Psoas muscle (tissue), 8 donors: ENCODE data around the gene OR2C1. TPM values are rescaled to one million over a fixed set of nuclear protein-coding genes. Genes with fewer than 3 reads are reported as not detected.

Source experiments
- ATAC-seq, 4 donors: fragments of 200-7000 bp; cut with Tn5 transposase; one replicate each; pipeline ENCODE4 v1.9.1; 2020; ENCODE audit warnings: moderate library complexity in 3 of 4, mild to moderate bottlenecking in 2 of 4
- DNase-seq, 2 donors: peaks; one replicate each; pipeline ENCODE4 v3.0.0-alpha.2; 2020
- H3K27ac ChIP-seq: fragments of 200-600 bp; one replicate; pipeline ENCODE4 v1.8.0; 2022
- H3K27me3 ChIP-seq, 3 donors: fragments of 200-600 bp in 1 of 3; one replicate each; pipeline versions ENCODE4 v1.6.1 to v1.8.0; 2013 to 2022; ENCODE audit warnings: low read length in 2 of 3, mild to moderate bottlenecking in 2 of 3, moderate library complexity in 1 of 3; ENCODE audit not compliant: insufficient read depth in 3 of 3
- H3K36me3 ChIP-seq, 2 donors: fragments of 200-600 bp in 1 of 2; one replicate each; pipeline versions ENCODE4 v1.6.1 to v1.8.0; 2013 to 2022; ENCODE audit warnings: low read depth in 1 of 2, mild to moderate bottlenecking in 1 of 2, moderate library complexity in 1 of 2; ENCODE audit not compliant: insufficient read depth in 1 of 2
- H3K4me1 ChIP-seq: fragments of 200-600 bp; one replicate; pipeline ENCODE4 v1.8.0; 2022
- H3K4me3 ChIP-seq: fragments of 200-600 bp; one replicate; pipeline ENCODE4 v1.8.0; 2022; ENCODE audit warnings: mild to moderate bottlenecking
- H3K9me3 ChIP-seq: fragments of 200-600 bp; one replicate; pipeline ENCODE4 v1.8.0; 2022
- WGBS, 3 donors: extraction: QIAGEN DNeasy Blood & Tissue Kit; methylation state at CpG; one replicate each; pipeline versions ENCODE4 v1.1.6 to v1.1.7; 2013; 5-methylcytosine and 5-hydroxymethylcytosine counted together
- intact Hi-C, 2 donors: fragments of 100-400 bp; cut with DNase I; formaldehyde crosslinking; loops; one replicate each; pipeline versions ENCODE4 v1.11.0 to v1.14.2; 2022
- polyA plus RNA-seq, 3 donors: library from polyadenylated mRNA; stranded (reverse); fragments of 200-250 nt; gene quantifications; one replicate each; pipeline ENCODE4 v1.2.3, GENCODE V29; 2013
- total RNA-seq, 4 donors: library from RNA; stranded (reverse); fragmentation: NEBNext Ultra II Directional in 2 of 4; extraction: Animal tissue kit (Norgen Biotek cat#: 25700) in 2 of 4; gene quantifications; one replicate each; pipeline versions ENCODE4 v1.2.1 to v1.2.4, GENCODE V29; 2021 to 2023
- TF ChIP-seq, protein P1 (sequence below): fragments of 200-600 bp; IDR thresholded peaks from one replicate; pipeline ENCODE4 v1.8.0; 2022; ENCODE audit warnings: antibody characterized with exemption
- donor health status: healthy with polysubstance abuse.
- donor health status: DM: no; HTN: no; CAD: no; lungs with moderate emphysema.
- donor health status: Bipolar disorder and iron deficiency.
- donor health status: healthy.
- donor health status: DM: yes; HTN: yes; CAD: no.
- donor health status: DM: no; HTN: no; CAD: no.
- donor health status: DM: no; HTN: no; CAD: no.
- donor health status: DM: yes; HTN: yes; CAD: no.

OR2C1 gene
- total and polyA plus RNA-seq, 7 donors, result not detected

DNA sequence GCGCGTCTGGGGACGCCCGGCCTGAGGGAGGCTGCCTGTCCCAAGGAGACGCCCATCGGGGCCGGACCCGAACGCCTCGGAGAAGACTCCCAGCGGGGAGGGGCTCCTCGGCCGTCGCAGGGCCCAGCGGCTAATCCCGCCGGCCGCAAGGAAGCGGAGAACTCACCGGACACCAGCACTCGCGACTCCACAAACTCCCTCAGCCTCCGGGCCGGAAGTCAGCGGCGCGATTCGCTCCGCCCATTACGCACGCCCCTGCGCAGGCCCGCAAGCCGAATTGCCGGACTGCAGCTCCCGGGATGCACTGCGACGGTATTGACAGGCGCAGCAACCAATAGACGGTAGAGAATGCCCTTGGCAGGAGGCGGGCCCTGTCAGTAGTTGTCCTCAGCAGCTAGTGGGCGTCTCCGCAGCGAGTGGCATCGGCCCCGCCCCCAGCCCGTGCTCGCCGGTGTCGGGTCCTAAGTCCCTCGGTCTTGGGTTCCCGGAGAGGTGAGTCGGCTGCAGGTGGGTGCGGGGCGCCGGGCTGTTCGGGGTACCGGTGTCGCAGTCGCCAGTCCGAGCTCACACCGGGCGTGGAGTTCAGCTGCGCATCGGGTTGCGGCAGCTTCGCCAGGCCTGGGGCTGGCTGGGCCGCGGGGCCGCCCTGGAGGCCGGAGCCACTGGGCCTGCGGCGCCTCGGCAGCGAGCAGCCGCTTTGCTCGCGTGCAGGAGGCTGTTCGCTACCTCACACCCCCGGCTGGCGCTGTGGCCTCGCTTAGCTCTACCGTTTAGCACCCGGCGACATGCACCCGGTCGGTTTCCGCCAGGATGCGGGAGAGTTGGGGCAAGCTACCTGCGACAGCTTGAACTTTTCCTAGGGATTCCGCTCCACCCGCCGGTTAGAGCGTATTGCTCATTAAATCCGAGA lies 45.3 kb downstream of the OR2C1 start, which contains the start of the genes ZNF174 and ZSCAN32:
Gene ZNF174 (plus strand): TSS at position 437 of the 910 bp plus-strand sequence. CDS start 790 bp downstream, outside the sequence.
Gene ZSCAN32 (minus strand): TSS at position 226 of the 910 bp plus-strand sequence. CDS start 3,447 bp downstream, outside the sequence.
- TF ChIP-seq, protein P1, sequence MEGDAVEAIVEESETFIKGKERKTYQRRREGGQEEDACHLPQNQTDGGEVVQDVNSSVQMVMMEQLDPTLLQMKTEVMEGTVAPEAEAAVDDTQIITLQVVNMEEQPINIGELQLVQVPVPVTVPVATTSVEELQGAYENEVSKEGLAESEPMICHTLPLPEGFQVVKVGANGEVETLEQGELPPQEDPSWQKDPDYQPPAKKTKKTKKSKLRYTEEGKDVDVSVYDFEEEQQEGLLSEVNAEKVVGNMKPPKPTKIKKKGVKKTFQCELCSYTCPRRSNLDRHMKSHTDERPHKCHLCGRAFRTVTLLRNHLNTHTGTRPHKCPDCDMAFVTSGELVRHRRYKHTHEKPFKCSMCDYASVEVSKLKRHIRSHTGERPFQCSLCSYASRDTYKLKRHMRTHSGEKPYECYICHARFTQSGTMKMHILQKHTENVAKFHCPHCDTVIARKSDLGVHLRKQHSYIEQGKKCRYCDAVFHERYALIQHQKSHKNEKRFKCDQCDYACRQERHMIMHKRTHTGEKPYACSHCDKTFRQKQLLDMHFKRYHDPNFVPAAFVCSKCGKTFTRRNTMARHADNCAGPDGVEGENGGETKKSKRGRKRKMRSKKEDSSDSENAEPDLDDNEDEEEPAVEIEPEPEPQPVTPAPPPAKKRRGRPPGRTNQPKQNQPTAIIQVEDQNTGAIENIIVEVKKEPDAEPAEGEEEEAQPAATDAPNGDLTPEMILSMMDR, result no peak

DNA sequence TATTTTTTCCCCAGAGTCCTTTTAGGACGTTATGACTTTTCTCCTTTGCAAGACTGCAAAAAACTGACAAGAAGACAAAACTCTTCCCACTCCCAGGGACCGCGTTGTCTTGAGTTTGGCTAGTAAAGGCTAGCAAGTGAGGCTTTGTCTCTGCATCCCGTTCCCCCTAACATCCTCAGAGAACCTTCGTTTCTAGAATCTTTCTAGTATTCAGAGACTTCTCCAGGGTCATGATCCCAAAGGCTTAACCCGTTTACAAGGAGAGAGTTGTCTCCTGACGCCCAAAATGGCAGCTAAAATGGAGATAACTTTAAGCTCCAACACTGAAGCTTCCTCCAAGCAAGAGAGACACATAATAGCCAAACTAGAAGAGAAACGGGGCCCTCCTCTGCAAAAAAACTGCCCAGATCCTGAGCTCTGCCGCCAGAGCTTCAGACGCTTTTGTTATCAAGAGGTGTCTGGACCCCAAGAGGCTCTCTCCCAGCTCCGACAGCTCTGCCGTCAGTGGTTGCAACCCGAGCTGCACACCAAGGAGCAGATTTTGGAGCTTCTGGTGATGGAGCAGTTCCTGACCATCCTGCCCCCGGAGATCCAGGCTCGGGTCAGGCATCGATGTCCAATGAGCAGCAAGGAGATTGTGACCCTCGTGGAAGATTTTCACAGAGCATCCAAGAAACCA lies 46.2 kb downstream of the OR2C1 start:
- whole genome bisulfite sequencing, 3 donors, result 18 to 27% (median 23%) methylated on average over 17 of the region's 17 CpGs
- TF ChIP-seq, protein P1, result no peak

More for the DNA sequence above, 45.3 kb downstream of the OR2C1 start, which contains the start of the genes ZNF174 and ZSCAN32:
- Histone ChIP-seq H3K4me1 (peaks cover 12% of the 10 kb centered on the region), H3K9me3 (peaks cover 45% of the 10 kb centered on the region), H3K27ac (peak within 1 kb of the TSS; percentile 90), H3K4me3 (peak within 1 kb of the TSS; percentile 98), H3K27me3 (no peaks in the 10 kb centered on the region), H3K36me3 (peaks cover 17 to 54% of the 10 kb centered on the region in 2 donors)
- 0% methylated on average over 75 to 95 of the region's 95 CpGs for WGBS, 3 donors
- DNase-seq, result peak; percentile 99
- peak; percentile 99 to 100 (median 100) for ATAC-seq
- intact Hi-C loops, result loop anchor here (1.0 to 5.0 kb wide), 4 partner anchors 56 to 100 kb away; partner anchors contain the start of genes CLUAP1 (in 1 of the 2), TIGD7 (in 1 of the 2) and ZNF75A (in 1 of the 2)

More for the DNA sequence above, 46.2 kb downstream of the OR2C1 start:
- peaks cover 12% of the 10 kb centered on the region for H3K4me1 ChIP-seq
- peak overlapping the region; percentile 98 for H3K4me3 ChIP-seq
- peaks cover 13 to 54% of the 10 kb centered on the region in 2 donors for H3K36me3 ChIP-seq
- ATAC-seq (no peak), DNase-seq (no peak)
- peaks cover 45% of the 10 kb centered on the region for H3K9me3 ChIP-seq
- H3K27ac ChIP-seq, result peak overlapping the region; percentile 90
- intact Hi-C loops, result loop anchor here (1.0 to 5.0 kb wide), 4 partner anchors 55 to 99 kb away; partner anchors contain the start of genes CLUAP1 (in 1 of the 2), TIGD7 (in 1 of the 2) and ZNF75A (in 1 of the 2)
- H3K27me3 ChIP-seq, result no peaks in the 10 kb centered on the region

Other genes with a start within 250 kb of the OR2C1 start
- gene ZNF205, start 243.3 kb upstream of the OR2C1 start, total RNA-seq, result 1 to 10 TPM; 1.8 to 4.1 (median 1.9) TPM
- 1 to 10 TPM; 1.9 to 5.4 (median 4.6) TPM for gene ZNF205, start 243.3 kb upstream of the OR2C1 start, polyA plus RNA-seq
- 10 to 100 TPM in 1 of 4 donors, 1 to 10 TPM in 3; 8.1 to 11.6 (median 9.2) TPM for gene ZNF213, start 220.9 kb upstream of the OR2C1 start, total RNA-seq
- gene ZNF213, start 220.9 kb upstream of the OR2C1 start, polyA plus RNA-seq, result 10 to 100 TPM in 2 of 3 donors, 1 to 10 TPM in 1; 7.9 to 19.1 (median 18.9) TPM
- gene OR1F1, start 167.7 kb upstream of the OR2C1 start, total RNA-seq, result not detected
- not detected for gene OR1F1, start 167.7 kb upstream of the OR2C1 start, polyA plus RNA-seq
- 1 to 10 TPM; 2.8 to 4.0 (median 3.4) TPM for gene ZNF200, start 120.7 kb upstream of the OR2C1 start, total RNA-seq
- gene ZNF200, start 120.7 kb upstream of the OR2C1 start, polyA plus RNA-seq, result 1 to 10 TPM; 1.3 to 5.8 (median 2.6) TPM
- under 1 TPM; 0.24 to 0.81 (median 0.69) TPM for gene MEFV, start 99.3 kb upstream of the OR2C1 start, total RNA-seq
- under 1 TPM; 0.07 to 0.09 (median 0.08) TPM for gene MEFV, start 99.3 kb upstream of the OR2C1 start, polyA plus RNA-seq
- 10 to 100 TPM; 11.0 to 17.8 (median 11.7) TPM for gene ZNF263, start 72.4 kb upstream of the OR2C1 start, total RNA-seq
- gene ZNF263, start 72.4 kb upstream of the OR2C1 start, polyA plus RNA-seq, result 10 to 100 TPM in 2 of 3 donors, 1 to 10 TPM in 1; 6.1 to 23.9 (median 12.8) TPM
- gene TIGD7, start 50.5 kb upstream of the OR2C1 start, total RNA-seq, result 1 to 10 TPM; 5.8 to 7.6 (median 6.5) TPM
- 1 to 10 TPM; 3.1 to 9.4 (median 5.7) TPM for gene TIGD7, start 50.5 kb upstream of the OR2C1 start, polyA plus RNA-seq
- gene ZNF75A, start 50.4 kb upstream of the OR2C1 start, total RNA-seq, result 10 to 100 TPM; 11.4 to 20.5 (median 15.4) TPM
- 10 to 100 TPM in 2 of 3 donors, 1 to 10 TPM in 1; 7.4 to 15.7 (median 13.4) TPM for gene ZNF75A, start 50.4 kb upstream of the OR2C1 start, polyA plus RNA-seq
- 1 to 10 TPM; 4.7 to 9.5 (median 6.2) TPM for gene ZSCAN32, start 45.1 kb downstream of the OR2C1 start, total RNA-seq
- gene ZSCAN32, start 45.1 kb downstream of the OR2C1 start, polyA plus RNA-seq, result 1 to 10 TPM; 4.6 to 9.8 (median 5.6) TPM
- 1 to 10 TPM; 6.2 to 8.4 (median 7.6) TPM for gene ZNF174, start 45.3 kb downstream of the OR2C1 start, total RNA-seq
- gene ZNF174, start 45.3 kb downstream of the OR2C1 start, polyA plus RNA-seq, result 10 to 100 TPM in 1 of 3 donors, 1 to 10 TPM in 2; 6.1 to 23.3 (median 6.5) TPM
- 1 to 10 TPM in 3 of 4 donors, under 1 TPM in 1; 0.79 to 1.3 (median 1.2) TPM for gene ZNF597, start 87.6 kb downstream of the OR2C1 start, total RNA-seq
- gene ZNF597, start 87.6 kb downstream of the OR2C1 start, polyA plus RNA-seq, result 1 to 10 TPM in 1 of 3 donors, under 1 TPM in 2; 0.63 to 1.7 (median 0.98) TPM
- 10 to 100 TPM; 17.9 to 20.1 (median 19.0) TPM for gene NAA60, start 87.8 kb downstream of the OR2C1 start, total RNA-seq
- gene NAA60, start 87.8 kb downstream of the OR2C1 start, polyA plus RNA-seq, result 10 to 100 TPM; 20.9 to 29.3 (median 23.4) TPM
- gene C16orf90, start 139.6 kb downstream of the OR2C1 start, total RNA-seq, result not detected
- gene C16orf90, start 139.6 kb downstream of the OR2C1 start, polyA plus RNA-seq, result not detected
- gene CLUAP1, start 145.1 kb downstream of the OR2C1 start, total RNA-seq, result 10 to 100 TPM; 16.7 to 19.5 (median 17.9) TPM
- 10 to 100 TPM in 1 of 3 donors, 1 to 10 TPM in 2; 7.4 to 17.3 (median 8.2) TPM for gene CLUAP1, start 145.1 kb downstream of the OR2C1 start, polyA plus RNA-seq
- gene NLRC3, start 221.5 kb downstream of the OR2C1 start, total RNA-seq, result 1 to 10 TPM in 1 of 4 donors, under 1 TPM in 3; 0.47 to 1.4 (median 0.77) TPM
- gene NLRC3, start 221.5 kb downstream of the OR2C1 start, polyA plus RNA-seq, result 1 to 10 TPM in 1 of 3 donors, under 1 TPM in 2; 0.25 to 1.3 (median 0.32) TPM